Stimulated activated CD8-positive, alpha-beta memory T cell treated with anti-CD3 and anti-CD28 coated beads, Interleukin-12 subunit alpha, Interleukin-12 subunit beta, amount 100 ng/mL, for 1 hour (primary cell): ENCODE measurements around the gene AATF.

Experiments
- DNase-seq: peaks from one replicate; pipeline ENCODE4 v3.0.0-alpha.2; 2020; ENCODE audit warnings: low read depth

The AATF gene

GRCh38 chr17:36941265-36942010 is 7.3 kb upstream of the AATF start:
- no peak for DNase-seq

DNA sequence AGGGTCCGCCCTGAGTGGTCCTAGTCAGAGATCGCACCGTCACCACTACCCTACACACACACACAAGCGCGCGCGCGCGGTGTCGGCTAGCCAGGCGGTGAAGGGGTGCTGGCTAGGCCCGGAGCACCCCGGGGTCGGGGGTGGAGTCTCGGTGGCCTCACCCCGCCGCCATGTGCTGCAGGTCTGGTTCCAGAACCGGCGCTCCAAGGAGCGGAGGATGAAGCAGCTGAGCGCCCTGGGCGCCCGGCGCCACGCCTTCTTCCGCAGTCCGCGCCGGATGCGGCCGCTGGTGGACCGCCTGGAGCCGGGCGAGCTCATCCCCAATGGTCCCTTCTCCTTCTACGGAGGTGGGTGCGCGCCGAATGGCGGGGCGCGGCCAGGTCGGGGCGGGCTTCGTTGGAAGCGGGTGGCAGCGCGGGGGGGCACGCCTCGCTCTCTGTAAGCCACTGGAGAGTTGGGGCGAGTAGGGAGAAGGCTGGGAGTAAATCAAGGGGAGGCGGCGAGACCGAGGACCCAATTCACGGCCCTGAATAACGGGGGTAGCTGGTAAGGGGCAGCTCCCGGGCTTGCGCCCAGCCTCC is 6.6 kb upstream of the AATF start:
- DNase-seq = no peak

DNA sequence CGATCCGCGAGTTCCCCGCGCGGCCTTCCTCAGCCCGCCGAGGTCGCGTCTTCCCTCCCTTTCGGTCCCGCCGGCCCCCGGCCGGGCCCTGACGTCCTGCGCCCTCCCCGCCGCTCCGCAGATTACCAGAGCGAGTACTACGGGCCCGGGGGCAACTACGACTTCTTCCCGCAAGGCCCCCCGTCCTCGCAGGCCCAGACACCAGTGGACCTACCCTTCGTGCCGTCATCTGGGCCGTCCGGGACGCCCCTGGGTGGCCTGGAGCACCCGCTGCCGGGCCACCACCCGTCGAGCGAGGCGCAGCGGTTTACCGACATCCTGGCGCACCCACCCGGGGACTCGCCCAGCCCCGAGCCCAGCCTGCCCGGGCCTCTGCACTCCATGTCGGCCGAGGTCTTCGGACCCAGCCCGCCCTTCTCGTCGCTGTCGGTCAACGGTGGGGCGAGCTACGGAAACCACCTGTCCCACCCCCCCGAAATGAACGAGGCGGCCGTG is 6.1 kb upstream of the AATF start:
- DNase-seq = no peak

- DNase-seq = no peak
Measured at GRCh38 chr17:36943250-36944191, 5.2 kb upstream of the AATF start.

- no peak for DNase-seq
Measured at GRCh38 chr17:36944553-36944952, 4.2 kb upstream of the AATF start.

- no peak for DNase-seq
Measured at GRCh38 chr17:36945140-36945539, 3.6 kb upstream of the AATF start.

DNA sequence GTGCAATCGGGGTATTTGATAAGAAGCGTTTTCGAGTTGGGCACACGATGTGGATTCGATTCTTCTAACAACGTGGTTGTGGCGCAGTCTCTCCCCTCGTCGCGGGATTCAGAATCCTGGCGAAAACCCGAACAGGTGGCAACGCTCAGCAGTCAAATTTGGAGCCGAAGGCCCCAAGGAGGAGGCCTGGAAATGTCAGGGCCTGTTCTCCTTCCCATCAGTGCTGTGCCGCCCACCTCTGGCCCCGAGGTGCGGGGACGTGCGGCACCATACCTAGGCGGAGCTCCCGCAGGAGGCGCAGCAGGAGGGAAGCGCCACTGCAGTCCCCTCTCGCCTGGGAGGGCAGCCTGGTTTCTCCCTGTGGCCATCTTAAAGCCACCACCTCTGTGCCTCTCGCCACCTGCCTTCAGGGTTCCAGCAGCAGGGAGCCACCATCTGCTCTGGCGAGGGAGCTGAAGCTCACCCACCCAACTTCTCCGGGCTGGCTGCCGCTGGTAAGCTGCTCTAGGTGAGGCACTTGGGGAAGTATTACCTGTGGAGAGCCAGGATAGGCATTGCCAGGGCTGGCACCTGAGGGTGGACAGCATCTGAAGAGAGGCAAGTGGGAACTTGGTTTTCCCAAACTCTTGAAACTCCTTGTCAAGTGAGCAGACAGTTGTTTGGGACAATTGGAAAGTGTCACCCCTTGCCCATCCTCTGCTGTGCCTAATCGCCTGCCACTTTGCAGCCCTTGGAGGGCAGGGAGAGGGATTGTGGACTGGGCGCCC is 2.6 kb upstream of the AATF start:
- DNase-seq = no peak

GRCh38 chr17:36946726-36947091 is 2.0 kb upstream of the AATF start:
- DNase-seq = no peak

- DNase-seq = no peak
Measured at GRCh38 chr17:36947922-36948716, 635 bp upstream of the AATF start.

DNA sequence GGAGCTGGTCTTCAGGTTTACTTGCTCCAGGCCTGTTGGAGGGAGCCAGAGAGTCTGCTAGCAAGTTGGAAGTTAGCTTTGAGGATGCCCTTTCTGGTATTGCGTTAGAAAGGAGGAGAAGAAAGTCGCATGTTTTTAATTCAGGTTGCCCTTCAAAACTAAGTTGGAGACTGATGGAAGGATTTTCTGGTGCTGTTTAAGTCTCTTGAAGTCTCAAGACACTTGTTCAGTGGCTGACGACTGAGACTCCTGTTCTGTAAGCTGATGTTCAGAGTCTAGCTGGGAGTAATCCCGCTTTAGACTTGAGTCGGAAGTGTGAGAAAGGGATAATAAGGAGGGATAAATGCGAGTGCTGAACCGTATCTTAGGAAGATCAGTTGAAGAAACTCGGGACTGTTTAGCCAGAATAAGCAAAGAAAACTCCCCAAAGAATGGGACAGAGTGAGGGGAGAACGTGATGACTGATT is 740 bp downstream of the AATF start:
- DNase-seq = no peak

DNA sequence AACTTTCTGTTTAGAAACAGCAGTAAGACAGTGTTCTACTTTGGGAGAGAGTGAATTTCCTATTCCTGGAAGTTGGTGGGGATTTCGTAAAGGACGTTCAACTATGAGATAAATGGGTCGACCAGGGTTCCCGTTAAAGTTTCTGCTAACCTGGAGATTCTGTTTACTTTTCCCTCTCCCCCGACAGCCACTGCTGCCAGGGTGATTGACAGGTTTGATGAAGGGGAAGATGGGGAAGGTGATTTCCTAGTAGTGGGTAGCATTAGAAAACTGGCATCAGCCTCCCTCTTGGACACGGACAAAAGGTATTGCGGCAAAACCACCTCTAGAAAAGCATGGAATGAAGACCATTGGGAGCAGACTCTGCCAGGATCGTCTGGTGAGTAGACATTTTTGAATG is 1.3 kb downstream of the AATF start:
- DNase-seq = no peak

- no peak for DNase-seq
Measured at GRCh38 chr17:36951084-36951789, 2.5 kb downstream of the AATF start.

GRCh38 chr17:36971508-36971907 is 22.8 kb downstream of the AATF start:
- no peak for DNase-seq

- DNase-seq = no peak
Measured at GRCh38 chr17:36972186-36972700, 23.5 kb downstream of the AATF start.

DNA sequence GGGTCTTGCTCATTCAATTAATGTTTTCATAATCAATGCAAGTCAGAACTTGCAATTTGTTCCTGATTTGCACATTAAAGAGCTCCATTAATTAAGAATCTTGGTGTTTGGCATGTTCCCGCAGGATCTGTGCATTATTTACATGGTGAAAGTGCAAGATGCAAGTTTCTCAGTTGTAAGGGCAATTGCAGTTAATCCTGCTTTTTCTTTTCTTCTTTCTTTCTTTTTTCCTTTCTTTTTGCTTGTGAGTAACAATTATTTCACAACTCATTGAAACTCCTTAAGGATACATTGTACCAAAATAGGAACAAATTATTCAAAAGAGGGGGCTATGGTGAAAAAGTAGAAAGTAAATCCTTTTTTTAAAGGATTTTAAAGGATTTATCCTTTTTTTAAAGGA is 24.2 kb downstream of the AATF start:
- no peak for DNase-seq

DNA sequence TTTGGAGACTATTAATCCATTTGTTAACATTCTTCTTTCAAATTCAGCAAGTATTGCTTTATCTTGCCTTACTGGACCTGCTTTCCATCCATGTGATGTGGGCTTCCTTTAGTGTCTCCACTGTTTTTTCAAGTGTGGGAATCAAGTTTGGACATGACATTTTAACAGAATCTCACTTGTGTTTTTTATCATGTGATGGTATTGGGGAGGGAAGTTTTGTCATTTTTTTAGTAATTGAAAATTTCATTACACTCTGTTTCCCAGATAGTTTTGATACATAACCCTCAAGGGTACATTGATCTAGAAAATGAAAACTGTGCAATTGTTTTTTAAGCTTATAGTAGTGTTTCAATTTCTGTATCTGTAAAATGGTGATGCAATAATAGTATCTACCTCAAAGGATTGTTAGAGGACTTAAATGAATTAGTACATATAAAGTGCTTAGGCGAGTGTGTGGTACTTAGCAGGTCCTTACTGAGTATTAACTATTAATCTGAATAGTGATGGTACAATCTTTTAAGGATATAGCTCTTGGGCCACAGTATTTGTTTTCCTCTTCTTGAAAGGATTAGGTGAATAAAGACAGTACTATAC is 27.3 kb downstream of the AATF start:
- no peak for DNase-seq

DNA sequence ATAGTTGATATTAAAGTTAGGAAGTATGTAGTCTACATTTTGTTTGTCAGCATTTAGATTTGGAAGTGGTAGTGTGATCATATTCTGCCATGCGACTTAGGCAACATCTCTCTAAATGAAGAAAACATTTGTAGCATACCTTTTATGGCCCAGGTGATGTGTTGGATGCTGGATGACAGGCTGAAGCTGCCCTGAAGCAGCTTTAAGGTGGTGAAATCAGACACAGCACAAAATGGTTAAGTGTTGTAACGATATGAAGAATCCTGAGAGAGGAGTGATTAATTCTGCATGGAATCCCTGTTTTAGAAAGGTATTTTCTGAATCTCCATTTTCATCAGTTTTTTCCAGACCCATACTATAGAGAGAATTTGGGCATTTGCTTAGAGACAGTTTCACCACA is 28.3 kb downstream of the AATF start:
- DNase-seq = no peak

DNA sequence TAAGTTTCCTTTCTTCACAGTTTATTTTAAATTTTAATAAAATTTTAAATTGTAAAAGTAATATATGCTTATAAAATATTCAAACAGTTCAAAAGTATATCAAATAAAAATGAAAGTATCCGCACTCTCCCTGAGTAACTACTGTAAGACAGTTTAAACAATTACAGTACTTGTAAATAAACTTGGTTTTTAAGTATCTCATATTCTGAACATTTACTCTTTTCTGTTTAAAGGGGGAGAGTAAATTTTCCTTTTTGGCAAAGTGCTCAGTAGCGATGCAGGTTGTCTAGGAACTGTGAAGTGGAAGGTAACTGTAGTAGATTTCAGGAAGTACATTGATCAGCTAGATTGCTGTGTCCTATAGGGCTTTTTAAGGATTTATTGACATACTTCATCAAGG is 28.8 kb downstream of the AATF start:
- no peak for DNase-seq

GRCh38 chr17:36978810-36979564 is 30.2 kb downstream of the AATF start:
- no peak for DNase-seq
